Measurements from ENCODE around the gene RNLS.

Gene RNLS

DNA sequence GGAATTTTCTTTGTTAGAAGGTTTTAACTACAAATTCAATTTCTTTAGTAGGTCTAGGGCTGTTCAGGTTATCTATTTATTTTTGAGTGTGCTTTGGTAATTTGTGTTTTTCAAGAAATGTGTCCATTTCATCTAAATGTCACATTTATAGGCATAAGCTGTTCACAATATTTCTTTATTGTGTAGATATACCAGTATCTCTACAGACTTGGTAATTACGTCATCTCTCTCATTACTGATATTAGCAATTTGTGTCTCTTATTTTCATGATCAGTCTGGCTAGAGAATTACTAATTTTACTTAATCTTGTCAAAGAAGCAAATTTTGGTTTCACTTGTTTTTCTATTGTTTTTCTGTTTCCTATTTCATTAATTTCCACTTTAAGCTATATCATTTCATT, 152.0 kb downstream of the RNLS start:
- no peak for DNase-seq (ENCODE audit: low read depth in 2 of 2)

DNA sequence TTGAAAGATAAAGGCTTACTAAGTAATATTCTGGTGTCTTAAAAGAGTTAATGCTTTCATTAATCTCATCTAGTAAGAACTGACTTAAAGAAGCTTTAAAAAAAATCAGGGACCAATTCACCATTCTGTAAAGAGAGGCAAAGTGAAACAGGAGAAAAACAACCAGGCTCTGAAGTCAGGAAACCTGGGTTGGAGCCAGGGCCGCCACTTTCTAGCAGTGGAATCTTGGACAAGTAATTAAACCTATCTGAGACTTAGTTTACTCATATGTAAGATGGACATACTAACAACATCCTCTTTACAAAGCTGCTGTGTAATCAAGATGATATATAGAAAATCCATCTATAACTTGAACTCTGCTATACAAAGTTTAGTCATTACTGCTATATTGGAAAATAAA, 154.1 kb downstream of the RNLS start:
- no peak for DNase-seq (ENCODE audit: low read depth in 2 of 2)

GRCh38 chr10:88428442-88428841, 154.7 kb downstream of the RNLS start:
- DNase-seq (ENCODE audit: low read depth in 2 of 2) = no peak

- no peak for DNase-seq (ENCODE audit: low read depth in 2 of 2)
Measured at GRCh38 chr10:88427024-88427423, 156.1 kb downstream of the RNLS start.

GRCh38 chr10:88424881-88425280, 158.2 kb downstream of the RNLS start:
- no peak for DNase-seq (ENCODE audit: low read depth in 2 of 2)

GRCh38 chr10:88423732-88424131, 159.4 kb downstream of the RNLS start:
- DNase-seq (ENCODE audit: low read depth in 2 of 2) = no peak

DNA sequence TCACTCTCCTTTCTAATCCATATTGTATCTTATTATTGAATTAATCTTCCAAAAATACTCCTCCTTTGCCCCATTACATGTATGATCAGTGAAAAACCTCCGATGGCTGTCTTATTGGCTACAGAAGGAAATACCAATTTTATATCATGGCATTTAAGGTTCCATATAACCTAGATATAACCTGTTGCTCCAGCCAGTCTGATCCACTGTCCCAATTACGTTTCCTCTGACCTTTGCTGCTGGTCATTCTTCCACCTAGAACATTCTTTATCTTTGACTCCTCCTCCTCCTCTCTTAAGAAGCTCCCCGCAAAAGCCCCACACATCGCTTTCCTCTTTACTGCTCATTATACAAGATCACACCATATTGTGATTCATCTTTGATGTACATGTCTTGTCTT, 161.5 kb downstream of the RNLS start:
- no peak for DNase-seq (ENCODE audit: low read depth in 2 of 2)

GRCh38 chr10:88418871-88419270, 164.2 kb downstream of the RNLS start:
- DNase-seq (ENCODE audit: low read depth in 2 of 2) = no peak

GRCh38 chr10:88417387-88418030, 165.6 kb downstream of the RNLS start:
- DNase-seq (ENCODE audit: low read depth in 2 of 2) = no peak

DNA sequence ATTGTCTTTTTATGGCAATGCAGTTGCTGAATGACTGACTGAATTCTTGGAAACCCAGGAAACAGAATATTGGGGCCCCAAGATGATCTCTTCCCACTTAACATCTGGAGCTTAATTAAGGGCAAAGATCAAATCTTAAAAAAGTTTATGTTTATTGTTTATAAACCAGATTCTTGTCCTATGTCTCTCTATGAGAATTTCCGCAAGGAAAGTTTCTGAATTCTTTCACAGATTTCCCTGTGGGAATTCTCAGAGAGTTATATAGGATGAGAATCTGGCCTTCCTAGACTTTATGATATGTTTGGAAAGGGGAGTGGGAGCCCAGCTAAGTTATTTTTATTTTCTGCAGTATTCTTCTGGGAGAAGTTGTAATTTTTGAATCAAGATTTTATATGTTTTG, 166.3 kb downstream of the RNLS start:
- DNase-seq (ENCODE audit: low read depth in 2 of 2) = no peak

- DNase-seq (ENCODE audit: low read depth in 2 of 2) = no peak
Measured at GRCh38 chr10:88415533-88416130, 167.5 kb downstream of the RNLS start.

DNA sequence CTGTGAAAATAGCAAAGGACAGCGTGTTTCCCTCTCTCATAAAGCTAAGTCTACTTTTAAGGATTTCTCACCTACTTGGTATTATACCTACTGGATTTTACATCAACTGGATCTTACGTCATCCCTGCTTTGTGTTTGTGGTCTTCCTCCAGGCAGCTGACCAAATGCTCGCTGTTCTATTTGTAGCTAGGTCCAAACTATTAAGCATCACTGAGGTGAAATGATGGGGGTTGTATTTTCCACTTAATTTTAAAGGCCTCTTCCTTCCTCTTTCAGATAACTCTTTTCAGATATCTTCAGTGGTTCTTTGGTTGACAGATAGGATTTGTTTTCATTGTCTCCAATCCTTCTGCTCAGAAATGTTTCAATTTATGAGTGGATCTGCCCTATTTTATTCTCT, 169.7 kb downstream of the RNLS start:
- DNase-seq (ENCODE audit: low read depth in 2 of 2) = no peak

DNA sequence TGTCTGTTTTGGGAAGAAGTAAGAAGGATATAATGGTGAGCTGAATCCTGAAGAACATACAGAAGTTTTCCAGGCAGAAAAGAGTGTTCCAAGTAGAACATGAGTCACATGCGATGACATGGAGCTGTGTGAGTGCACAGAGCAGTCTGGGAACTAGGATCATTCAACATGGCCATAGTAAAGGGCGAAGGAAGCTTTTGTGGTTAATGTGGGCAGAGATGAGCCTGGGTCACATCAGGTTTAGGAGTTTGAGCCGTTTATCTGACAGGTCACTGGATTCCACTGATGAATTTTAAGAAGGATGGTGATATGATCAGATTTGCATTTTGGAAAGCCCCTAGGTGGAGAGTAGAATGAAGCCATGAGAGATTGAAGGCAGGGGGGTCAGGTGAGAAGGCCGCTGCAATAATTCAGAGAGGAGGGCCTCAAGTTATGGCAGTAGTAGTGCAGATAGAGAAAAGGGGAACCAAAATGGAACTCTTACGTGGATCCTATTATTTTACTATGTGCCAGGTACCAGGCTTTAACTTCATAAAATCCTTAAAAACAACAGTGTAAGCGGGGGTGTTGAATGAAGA, 171.3 kb downstream of the RNLS start:
- no peak for DNase-seq (ENCODE audit: low read depth in 2 of 2)

DNA sequence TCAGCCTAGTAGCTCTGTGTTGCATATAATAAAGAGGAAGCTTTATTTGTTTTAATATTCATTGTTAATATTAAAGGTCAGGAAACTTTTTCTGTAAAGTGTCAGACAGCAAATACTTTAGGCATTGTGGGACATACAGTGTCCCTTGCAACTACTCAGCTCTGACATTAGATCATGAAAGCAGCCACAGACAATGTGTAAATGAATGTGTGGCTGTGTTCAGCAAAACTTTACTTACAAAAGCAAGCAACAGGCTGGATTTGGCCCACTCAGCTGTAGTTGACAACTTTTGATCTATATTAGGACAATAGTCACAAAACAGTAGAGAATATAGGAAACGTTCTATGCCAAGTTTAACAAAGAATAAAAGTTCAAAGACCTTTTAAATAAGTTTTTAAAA, 173.3 kb downstream of the RNLS start:
- DNase-seq (ENCODE audit: low read depth in 2 of 2) = no peak

DNA sequence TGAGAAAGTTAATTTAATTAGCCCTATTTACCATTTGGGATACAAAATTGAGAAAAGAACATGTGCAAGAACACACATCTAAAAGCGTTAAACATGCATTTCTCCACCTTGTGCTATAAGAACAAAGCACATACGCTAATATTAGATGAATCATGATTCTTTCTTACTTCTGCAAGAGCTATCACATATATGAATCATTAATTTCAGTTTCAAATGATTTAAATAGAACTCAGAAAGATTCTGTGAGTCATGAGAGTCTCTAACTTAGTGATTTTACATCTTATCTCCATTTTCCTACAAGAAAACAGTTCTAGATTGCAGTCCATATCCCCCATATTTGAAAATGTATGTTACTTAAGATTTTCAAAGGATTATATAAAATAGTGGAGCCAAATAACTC, 173.9 kb downstream of the RNLS start:
- DNase-seq (ENCODE audit: low read depth in 2 of 2) = no peak

DNA sequence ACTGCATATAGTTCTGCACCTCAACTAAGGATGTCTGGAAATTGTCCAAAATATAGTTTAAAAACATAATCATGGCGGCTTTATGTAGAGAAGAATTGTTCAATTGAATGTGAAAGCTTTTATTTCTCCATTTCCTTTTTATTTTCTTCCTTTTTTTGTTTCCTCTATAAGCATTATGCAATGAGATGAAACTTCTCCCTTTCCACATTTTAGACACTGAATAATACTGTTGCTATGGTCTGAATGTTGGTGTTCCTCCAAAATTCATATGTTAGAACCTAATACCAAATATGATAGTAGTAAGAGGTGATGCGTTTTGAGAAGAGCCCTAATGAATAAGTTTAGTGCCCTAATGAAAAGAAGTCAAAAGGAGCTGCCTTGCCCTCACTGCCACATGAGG, 175.0 kb downstream of the RNLS start:
- DNase-seq (ENCODE audit: low read depth in 2 of 2) = no peak

- no peak for DNase-seq (ENCODE audit: low read depth in 2 of 2)
Measured at GRCh38 chr10:88404133-88404532, 179.0 kb downstream of the RNLS start.

DNA sequence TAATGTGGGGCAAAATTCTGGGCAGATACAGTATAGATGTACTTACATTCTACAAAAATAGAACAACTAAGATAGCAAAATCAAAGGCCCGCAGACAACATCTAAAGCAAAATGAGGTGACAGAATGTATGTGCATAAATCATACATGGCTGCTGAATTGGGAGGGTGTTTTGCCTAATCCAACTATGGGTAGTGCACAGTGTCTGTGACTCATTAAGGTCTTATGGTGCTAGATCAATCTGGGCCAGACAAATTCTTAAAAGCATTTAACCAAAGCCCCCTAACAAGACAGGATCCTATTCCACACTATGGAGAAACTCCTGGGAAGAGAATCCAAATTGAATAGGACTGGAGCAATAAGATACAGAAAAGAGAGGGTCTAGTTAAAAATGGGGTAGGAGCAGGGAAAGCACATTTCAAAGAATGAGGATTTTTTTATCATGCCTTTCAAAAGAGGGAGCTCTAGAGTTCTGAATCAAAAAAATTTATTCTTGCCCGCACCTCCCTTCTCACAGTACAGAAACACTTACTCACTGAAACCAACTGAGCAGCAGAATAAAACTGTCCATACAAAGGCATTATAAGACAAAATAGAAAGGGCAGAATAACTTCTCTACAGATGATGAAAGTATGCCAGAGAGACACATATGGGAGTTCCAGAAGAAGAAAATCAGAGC, 181.3 kb downstream of the RNLS start:
- no peak for DNase-seq (ENCODE audit: low read depth in 2 of 2)

DNA sequence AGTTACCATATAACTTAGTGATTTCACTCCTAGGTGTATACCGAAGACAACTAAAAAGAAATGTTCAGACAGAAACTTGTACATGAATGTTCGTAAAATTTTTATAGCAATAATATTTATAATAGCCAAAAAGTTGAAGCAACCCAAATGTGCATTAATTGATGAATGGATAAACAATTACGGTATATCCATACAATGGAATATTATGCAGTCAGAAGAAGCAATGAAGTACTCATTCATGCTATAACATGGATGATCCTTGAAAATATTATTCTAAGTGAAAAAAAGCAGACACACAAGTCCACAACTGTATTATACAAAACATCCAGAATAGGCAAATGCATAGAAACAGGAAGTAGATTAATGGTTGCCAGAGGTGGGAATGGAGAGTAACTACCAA, 183.9 kb downstream of the RNLS start:
- DNase-seq (ENCODE audit: low read depth in 2 of 2) = no peak

- no peak for DNase-seq (ENCODE audit: low read depth in 2 of 2)
Measured at GRCh38 chr10:88395677-88396076, 187.4 kb downstream of the RNLS start.

- DNase-seq (ENCODE audit: low read depth in 2 of 2) = no peak
Measured at GRCh38 chr10:88392222-88392621, 190.9 kb downstream of the RNLS start.

DNA sequence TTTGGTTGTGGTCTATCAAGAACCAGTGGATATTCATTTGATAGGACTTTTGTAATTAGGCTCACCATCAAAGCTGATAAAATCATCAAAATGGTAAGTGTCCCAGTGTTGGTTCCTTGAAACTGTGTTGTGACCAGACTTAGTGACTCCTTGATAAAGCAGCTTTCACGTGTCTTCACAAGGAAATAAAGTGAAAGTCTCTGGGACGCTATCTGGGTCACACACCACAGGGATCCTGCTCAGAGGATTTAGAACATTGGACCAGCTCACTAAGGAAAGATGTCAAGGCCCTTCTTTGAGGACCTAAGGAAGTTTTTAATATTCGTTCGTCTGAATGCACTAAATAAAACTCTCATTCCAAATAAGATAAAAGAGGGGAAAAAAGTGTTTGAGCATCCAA, 193.1 kb downstream of the RNLS start:
- DNase-seq (ENCODE audit: low read depth in 2 of 2) = no peak

DNA sequence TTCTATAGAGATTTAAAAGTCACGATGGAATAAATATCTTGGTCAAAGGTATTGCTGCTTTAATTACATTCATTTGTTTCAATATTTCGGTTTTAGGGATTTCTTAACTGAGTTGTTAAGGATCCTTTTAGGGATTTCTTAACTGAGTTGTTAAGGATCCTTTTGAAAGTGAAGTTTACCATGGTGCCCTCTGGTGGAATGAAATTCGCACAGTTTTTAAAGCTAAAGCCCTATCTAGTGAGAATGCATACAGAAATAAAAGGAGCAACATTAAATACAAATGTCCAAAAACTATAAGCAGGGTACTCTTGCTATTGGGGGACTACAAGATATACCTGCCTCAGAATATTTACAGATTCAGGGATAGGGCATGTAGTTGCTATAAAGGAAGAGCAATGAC, 193.7 kb downstream of the RNLS start:
- no peak for DNase-seq (ENCODE audit: low read depth in 2 of 2)
